Small intestine (tissue), 16 donors: ENCODE data around the gene CTNNA1. TPM values are rescaled to one million over a fixed set of nuclear protein-coding genes. Genes with fewer than 3 reads are reported as not detected.
"Not testable (repeated sequence)": the region's sequence is repeated elsewhere in the genome, so short reads cannot be mapped to it uniquely, and the experiment has no call there.

Source experiments
- DNase-seq, 2 donors: peaks; one replicate each; pipeline versions ENCODE4 v3.0.0 to v3.0.0-alpha.2; 2013
- FAIRE-seq: peaks from 2 replicates; lab custom pipeline; 2012; peaks lifted over from hg19 to GRCh38; lab: Jason Lieb, UNC
- H3K27ac ChIP-seq, 3 donors: one replicate each; pipeline ENCODE4 v1.5.1; 2013; ENCODE audit warnings: low read length in 2 of 3, mild to moderate bottlenecking in 2 of 3, control low read depth in 1 of 3, inconsistent platforms in 1 of 3, low read depth in 1 of 3, moderate library complexity in 1 of 3
- H3K27me3 ChIP-seq, 3 donors: one replicate each; pipeline ENCODE4 v1.6.1; 2013; ENCODE audit warnings: low read length in 3 of 3, inconsistent platforms in 1 of 3; ENCODE audit not compliant: control insufficient read depth in 3 of 3, insufficient read depth in 3 of 3
- H3K36me3 ChIP-seq, 3 donors: one replicate each; pipeline ENCODE4 v1.6.1; 2013; ENCODE audit warnings: low read length in 3 of 3, inconsistent platforms in 1 of 3, low read depth in 1 of 3, mild to moderate bottlenecking in 1 of 3, moderate library complexity in 1 of 3; ENCODE audit not compliant: control insufficient read depth in 3 of 3, insufficient read depth in 2 of 3
- H3K4me1 ChIP-seq, 3 donors: one replicate each; pipeline ENCODE4 v1.6.1; 2013; ENCODE audit warnings: low read length in 2 of 3, inconsistent platforms in 1 of 3, low read depth in 1 of 3, mild to moderate bottlenecking in 1 of 3, moderate library complexity in 1 of 3; ENCODE audit not compliant: control insufficient read depth in 3 of 3, insufficient read depth in 2 of 3
- H3K4me3 ChIP-seq, 3 donors: one replicate each; pipeline ENCODE4 v1.5.1; 2013; ENCODE audit warnings: low read length in 3 of 3, control low read depth in 1 of 3, inconsistent platforms in 1 of 3, low read depth in 1 of 3, mild to moderate bottlenecking in 1 of 3, moderate library complexity in 1 of 3
- H3K9me3 ChIP-seq, 2 donors: one replicate each; pipeline ENCODE4 v1.6.1; 2013; ENCODE audit warnings: low read depth in 1 of 2, low read length in 1 of 2; ENCODE audit not compliant: control insufficient read depth in 2 of 2, insufficient read depth in 1 of 2
- WGBS, 3 donors: extraction: QIAGEN DNeasy Blood & Tissue Kit; methylation state at CpG; one replicate each; pipeline ENCODE4 v1.1.7; 2013; 5-methylcytosine and 5-hydroxymethylcytosine counted together
- long read RNA-seq, 10 donors: transcript quantifications; one replicate each; lab custom pipeline, GENCODE V29; 2026
- polyA plus RNA-seq, 4 donors: library from polyadenylated mRNA; stranded (reverse) in 3 of 4; unstranded in 1 of 4; fragments of 200-250 nt in 3 of 4; fragments of 120-200 nt in 1 of 4; gene quantifications; one replicate each; pipeline versions ENCODE4 v1.2.1 to v1.2.3, GENCODE V29; 2013
- donor health status: healthy with polysubstance abuse.
- donor health status: control.
- donor health status: control.
- donor health status: Bipolar disorder and iron deficiency.
- donor health status: healthy.

The CTNNA1 gene, protein sequence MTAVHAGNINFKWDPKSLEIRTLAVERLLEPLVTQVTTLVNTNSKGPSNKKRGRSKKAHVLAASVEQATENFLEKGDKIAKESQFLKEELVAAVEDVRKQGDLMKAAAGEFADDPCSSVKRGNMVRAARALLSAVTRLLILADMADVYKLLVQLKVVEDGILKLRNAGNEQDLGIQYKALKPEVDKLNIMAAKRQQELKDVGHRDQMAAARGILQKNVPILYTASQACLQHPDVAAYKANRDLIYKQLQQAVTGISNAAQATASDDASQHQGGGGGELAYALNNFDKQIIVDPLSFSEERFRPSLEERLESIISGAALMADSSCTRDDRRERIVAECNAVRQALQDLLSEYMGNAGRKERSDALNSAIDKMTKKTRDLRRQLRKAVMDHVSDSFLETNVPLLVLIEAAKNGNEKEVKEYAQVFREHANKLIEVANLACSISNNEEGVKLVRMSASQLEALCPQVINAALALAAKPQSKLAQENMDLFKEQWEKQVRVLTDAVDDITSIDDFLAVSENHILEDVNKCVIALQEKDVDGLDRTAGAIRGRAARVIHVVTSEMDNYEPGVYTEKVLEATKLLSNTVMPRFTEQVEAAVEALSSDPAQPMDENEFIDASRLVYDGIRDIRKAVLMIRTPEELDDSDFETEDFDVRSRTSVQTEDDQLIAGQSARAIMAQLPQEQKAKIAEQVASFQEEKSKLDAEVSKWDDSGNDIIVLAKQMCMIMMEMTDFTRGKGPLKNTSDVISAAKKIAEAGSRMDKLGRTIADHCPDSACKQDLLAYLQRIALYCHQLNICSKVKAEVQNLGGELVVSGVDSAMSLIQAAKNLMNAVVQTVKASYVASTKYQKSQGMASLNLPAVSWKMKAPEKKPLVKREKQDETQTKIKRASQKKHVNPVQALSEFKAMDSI
- 100 to 1,000 TPM; 145 to 286 (median 196) TPM for polyA plus RNA-seq
- long read RNA-seq, donor 1, transcript CTNNA1-201 (18 exons, 3,756 nt) = major isoform, 62 of 183 reads
- long read RNA-seq, donor 1, transcript CTNNA1-236 (2 exons, 2,044 nt) = minor isoform, 16 of 183 reads
- long read RNA-seq, donor 1, partial matches to known transcripts = 99 of 183 reads
- long read RNA-seq, donor 1, other reads (novel, unspliced or antisense) = 0 of 183 reads
- long read RNA-seq, donor 2, transcript CTNNA1-201 (18 exons, 3,756 nt) = major isoform, 19 of 44 reads
- long read RNA-seq, donor 2, partial matches to known transcripts = 21 of 44 reads
- long read RNA-seq, donor 2, other reads (novel, unspliced or antisense) = 0 of 44 reads
- long read RNA-seq, donor 3, transcript CTNNA1-236 (2 exons, 2,044 nt) = major isoform, 17 of 67 reads
- long read RNA-seq, donor 3, transcript CTNNA1-201 (18 exons, 3,756 nt) = minor isoform, 8 of 67 reads
- long read RNA-seq, donor 3, partial matches to known transcripts = 39 of 67 reads
- long read RNA-seq, donor 3, other reads (novel, unspliced or antisense) = 0 of 67 reads
- long read RNA-seq, donor 4, partial matches to known transcripts = 0 of 1 reads
- long read RNA-seq, donor 4, other reads (novel, unspliced or antisense) = 0 of 1 reads
- long read RNA-seq, donor 5, transcript CTNNA1-236 (2 exons, 2,044 nt) = major isoform, 5 of 32 reads
- long read RNA-seq, donor 5, partial matches to known transcripts = 24 of 32 reads
- long read RNA-seq, donor 5, other reads (novel, unspliced or antisense) = 0 of 32 reads
- long read RNA-seq, donor 6, transcript CTNNA1-236 (2 exons, 2,044 nt) = minor isoform, 5 of 108 reads
- long read RNA-seq, donor 6, transcript CTNNA1-201 (18 exons, 3,756 nt) = major isoform, 24 of 108 reads
- long read RNA-seq, donor 6, partial matches to known transcripts = 78 of 108 reads
- long read RNA-seq, donor 6, other reads (novel, unspliced or antisense) = 0 of 108 reads
- long read RNA-seq, donor 7, transcript CTNNA1-201 (18 exons, 3,756 nt) = major isoform, 52 of 145 reads
- long read RNA-seq, donor 7, transcript CTNNA1-236 (2 exons, 2,044 nt) = minor isoform, 13 of 145 reads
- long read RNA-seq, donor 7, partial matches to known transcripts = 78 of 145 reads
- long read RNA-seq, donor 7, other reads (novel, unspliced or antisense) = 0 of 145 reads
- long read RNA-seq, donor 8, partial matches to known transcripts = 0 of 2 reads
- long read RNA-seq, donor 8, other reads (novel, unspliced or antisense) = 0 of 2 reads
- long read RNA-seq, donor 9, transcript CTNNA1-201 (18 exons, 3,756 nt) = major isoform, 7 of 19 reads
- long read RNA-seq, donor 9, partial matches to known transcripts = 11 of 19 reads
- long read RNA-seq, donor 9, other reads (novel, unspliced or antisense) = 0 of 19 reads
- long read RNA-seq, donor 10, transcript CTNNA1-201 (18 exons, 3,756 nt) = major isoform, 31 of 82 reads
- long read RNA-seq, donor 10, transcript CTNNA1-236 (2 exons, 2,044 nt) = minor isoform, 8 of 82 reads
- long read RNA-seq, donor 10, partial matches to known transcripts = 38 of 82 reads
- long read RNA-seq, donor 10, other reads (novel, unspliced or antisense) = 0 of 82 reads

DNA sequence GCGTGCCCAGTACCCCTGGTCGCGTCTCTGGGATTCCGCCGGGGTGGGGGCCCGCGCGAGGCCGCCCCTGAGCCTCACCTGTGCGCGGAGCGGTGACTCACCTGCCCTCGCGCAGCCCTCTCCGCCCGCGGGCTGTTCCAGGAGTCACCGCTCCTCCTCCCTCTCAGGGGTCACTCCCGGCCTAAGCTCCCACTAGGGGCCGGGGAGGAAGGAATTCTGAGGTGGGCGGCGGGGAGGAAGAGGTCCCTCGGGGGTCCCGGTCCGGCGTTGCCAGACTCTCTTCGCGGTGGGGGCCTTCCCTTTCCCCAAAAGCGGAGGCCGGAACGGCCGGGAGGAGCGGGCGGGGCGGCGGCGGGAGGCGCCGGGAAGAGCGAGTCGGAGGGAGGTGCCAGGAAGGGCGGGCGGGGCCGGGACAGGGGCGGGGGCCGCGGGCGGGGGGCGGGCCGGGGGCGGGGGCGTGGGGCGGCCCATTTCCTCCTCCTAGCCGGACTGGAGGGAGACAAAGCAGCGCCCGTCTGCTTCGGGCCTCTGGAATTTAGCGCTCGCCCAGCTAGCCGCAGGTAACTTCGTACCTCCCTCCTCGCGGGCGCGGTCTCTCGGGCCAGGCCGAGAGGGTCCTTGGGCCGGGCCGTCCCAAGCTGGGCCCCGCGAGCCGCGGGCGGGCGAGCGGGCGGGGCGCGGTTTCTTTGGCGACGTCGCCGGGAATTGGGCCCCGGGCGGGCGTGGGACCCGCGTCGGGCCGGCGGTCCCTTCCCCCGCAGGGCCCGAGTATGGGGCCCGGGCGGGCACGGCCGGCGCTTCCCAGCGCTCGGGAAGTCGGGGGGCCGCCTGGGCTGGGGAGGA, at the start of gene CTNNA1:
Gene CTNNA1 (plus strand): TSS at position 475 of the 843 bp plus-strand sequence. CDS start 28,500 bp downstream, outside the sequence.
- peaks cover 0 to 15% of the 10 kb centered on the region in 2 donors for H3K9me3 ChIP-seq
- H3K36me3 ChIP-seq = peaks cover 0 to 25% (median 0%) of the 10 kb centered on the region in 3 donors
- peak within 1 kb of the TSS; percentile 96 to 99 (median 98) for H3K27ac ChIP-seq
- peak; percentile 87 to 95 for DNase-seq
- 0 to 1% (median 0%) methylated on average over 26 to 102 of the region's 102 CpGs for WGBS, 3 donors
- peak within 1 kb of the TSS; percentile 81 to 98 (median 88) for H3K4me3 ChIP-seq
- no peaks in the 10 kb centered on the region for H3K27me3 ChIP-seq
- FAIRE-seq = no peak
- H3K4me1 ChIP-seq = peaks cover 0 to 19% (median 7%) of the 10 kb centered on the region in 3 donors

DNA sequence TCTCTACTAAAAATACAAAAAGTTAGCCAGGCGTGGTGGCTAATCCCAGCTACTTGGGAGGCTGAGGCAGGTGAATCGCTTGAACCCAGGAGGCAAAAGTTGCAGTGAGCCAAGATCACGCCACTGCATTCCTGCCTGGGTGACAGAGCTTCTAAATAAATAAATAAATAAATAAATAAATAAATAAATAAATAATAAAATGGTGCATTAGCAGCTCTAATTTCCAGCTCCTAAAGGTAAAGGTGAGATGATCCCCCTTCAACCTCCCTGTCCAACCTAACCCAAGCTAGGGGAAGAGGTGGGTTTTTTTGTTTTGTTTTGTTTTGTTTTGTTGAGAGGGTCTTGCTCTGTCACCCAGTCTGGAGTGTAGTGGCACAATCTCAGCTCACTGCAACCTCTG, 49.4 kb upstream of the CTNNA1 start:
- not testable (repeated sequence) for H3K36me3 ChIP-seq, DNase-seq, H3K27me3 ChIP-seq, H3K4me3 ChIP-seq, H3K27ac ChIP-seq, FAIRE-seq, H3K9me3 ChIP-seq
- whole genome bisulfite sequencing, 3 donors = 89 to 95% (median 93%) methylated on average over 3 of the region's 3 CpGs
- peaks cover 0 to 26% (median 0%) of the 10 kb centered on the region in 3 donors for H3K4me1 ChIP-seq

DNA sequence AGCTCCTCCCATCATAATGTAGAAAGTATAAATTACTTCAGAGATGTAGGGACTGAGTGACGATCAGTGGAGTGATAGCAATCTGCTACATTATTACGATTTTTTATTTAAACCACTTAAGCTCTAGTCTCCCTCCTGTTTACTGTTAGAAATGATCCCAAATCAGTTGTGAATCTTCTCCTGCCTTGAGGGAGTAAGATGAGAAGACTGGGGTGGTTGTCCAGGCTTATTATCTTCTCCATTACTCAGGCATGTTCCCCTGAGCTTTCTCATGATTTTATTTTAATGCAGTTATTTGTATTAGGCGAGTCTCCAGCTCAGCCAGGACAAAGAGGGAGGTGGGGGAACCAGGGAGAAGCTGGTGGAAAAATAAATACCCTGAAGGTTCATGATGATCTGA, 48.2 kb upstream of the CTNNA1 start:
- FAIRE-seq = no peak
- no peaks in the 10 kb centered on the region for H3K9me3 ChIP-seq
- DNase-seq = no peak
- peaks cover 0 to 37% (median 0%) of the 10 kb centered on the region in 3 donors for H3K4me1 ChIP-seq
- 64 to 71% (median 65%) methylated on average over 3 of the region's 3 CpGs for WGBS, 3 donors
- no peak overlapping the region for H3K4me3 ChIP-seq
- H3K27ac ChIP-seq = no peak overlapping the region
- H3K36me3 ChIP-seq = no peaks in the 10 kb centered on the region
- no peaks in the 10 kb centered on the region for H3K27me3 ChIP-seq

DNA sequence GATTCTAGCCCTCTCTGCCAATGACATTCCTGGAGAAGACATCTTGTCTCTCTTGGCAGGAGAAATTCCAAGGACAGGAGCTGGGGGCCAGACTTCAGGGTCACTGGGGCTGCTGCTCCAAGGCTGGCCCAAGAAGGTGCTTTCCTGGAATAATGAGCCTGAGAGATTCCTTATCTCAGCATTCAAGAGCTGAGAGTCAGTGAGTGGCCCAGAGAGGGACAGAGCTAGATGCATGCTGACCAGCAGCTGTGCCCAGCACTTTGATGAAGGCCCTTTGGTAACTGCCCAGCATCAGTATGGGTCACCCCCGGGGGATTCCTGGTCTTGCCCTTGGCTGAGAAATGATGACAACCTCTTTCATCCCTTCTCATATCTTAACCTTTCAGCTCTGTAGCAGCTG, 47.7 kb upstream of the CTNNA1 start:
- Histone ChIP-seq H3K4me1 (peaks cover 0 to 37% (median 0%) of the 10 kb centered on the region in 3 donors), H3K27ac (no peak overlapping the region), H3K27me3 (no peaks in the 10 kb centered on the region), H3K4me3 (no peak overlapping the region), H3K36me3 (no peaks in the 10 kb centered on the region), H3K9me3 (no peaks in the 10 kb centered on the region)
- WGBS, 3 donors = 82 to 95% (median 83%) methylated on average over 1 of the region's 1 CpG
- DNase-seq (no peak), FAIRE-seq (no peak)

DNA sequence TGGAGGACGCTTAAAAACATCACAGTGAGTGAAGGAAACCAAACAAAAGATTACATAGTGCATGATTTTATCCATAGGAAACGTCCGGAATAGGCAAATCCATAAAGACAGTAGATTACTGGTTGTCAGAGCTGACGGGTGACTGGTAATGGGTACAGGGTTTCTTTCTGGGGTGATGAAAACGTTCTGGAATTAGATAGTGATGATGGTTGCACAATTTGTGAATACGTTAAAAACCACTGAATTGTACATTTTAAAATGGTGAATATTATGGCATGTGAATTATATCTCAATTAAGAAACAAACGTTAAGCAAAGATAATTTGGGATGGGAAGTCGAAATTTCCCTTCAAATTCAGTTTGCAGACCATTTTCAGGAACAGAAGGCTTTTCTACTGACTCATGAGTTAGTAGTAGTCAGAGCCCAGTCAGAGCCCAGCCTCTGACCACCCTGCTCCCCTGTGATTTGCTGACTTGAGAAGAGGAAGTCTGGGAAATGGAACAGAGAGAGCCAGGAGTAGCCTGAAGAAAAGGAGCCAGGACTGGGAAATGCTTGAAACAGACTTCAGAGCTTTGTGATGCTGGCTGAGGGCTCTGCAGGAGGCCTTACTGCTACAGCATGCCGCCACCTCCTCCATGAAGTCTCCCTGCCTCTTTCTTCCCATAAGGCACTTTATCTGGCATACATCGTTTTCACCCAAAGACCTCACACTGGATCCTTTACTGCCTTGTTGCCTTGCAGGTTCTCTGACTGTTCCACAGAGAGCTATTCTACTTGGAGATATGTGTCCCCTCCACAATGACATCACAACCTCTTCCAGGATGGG, 46.4 kb upstream of the CTNNA1 start:
- H3K9me3 ChIP-seq = no peaks in the 10 kb centered on the region
- no peaks in the 10 kb centered on the region for H3K36me3 ChIP-seq
- 70 to 77% (median 70%) methylated on average over 10 of the region's 10 CpGs for WGBS, 3 donors
- no peak overlapping the region for H3K4me3 ChIP-seq
- FAIRE-seq = no peak
- DNase-seq = no peak
- no peak overlapping the region for H3K27ac ChIP-seq
- H3K27me3 ChIP-seq = no peaks in the 10 kb centered on the region
- peaks cover 0 to 36% (median 0%) of the 10 kb centered on the region in 3 donors for H3K4me1 ChIP-seq

DNA sequence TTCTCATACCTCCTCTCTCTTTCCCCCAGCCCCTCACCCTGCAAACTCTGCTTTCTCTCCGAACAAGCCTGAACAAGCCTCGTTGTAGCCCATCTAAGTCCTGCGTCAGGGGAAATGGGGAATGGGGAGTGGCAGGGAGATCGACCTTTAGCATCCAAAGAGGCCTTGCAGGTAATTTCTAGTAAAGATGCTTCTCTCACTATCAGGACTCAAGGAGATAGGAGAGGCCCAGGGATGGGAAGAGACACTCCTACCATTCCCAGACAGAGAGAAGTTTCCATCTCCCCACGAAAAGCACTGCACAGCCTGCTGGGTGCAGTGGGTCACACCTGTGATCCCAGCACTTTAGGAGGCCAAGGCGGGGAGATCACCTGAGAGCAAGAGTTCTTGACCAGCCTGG, 44.4 kb upstream of the CTNNA1 start:
- Histone ChIP-seq H3K4me1 (peaks cover 0 to 29% (median 0%) of the 10 kb centered on the region in 3 donors), H3K9me3 (no peaks in the 10 kb centered on the region), H3K36me3 (no peaks in the 10 kb centered on the region), H3K4me3 (no peak overlapping the region), H3K27ac (peak overlapping the region in 1 of 3 donors; percentile 88), H3K27me3 (no peaks in the 10 kb centered on the region)
- WGBS, 3 donors = 43 to 62% (median 49%) methylated on average over 6 of the region's 6 CpGs
- peak in 1 of 2 donors; percentile 90 for DNase-seq
- no peak for FAIRE-seq
